Mammary epithelial cell (primary cell): ENCODE data around the gene SORCS1.

Experiments
- EZH2 ChIP-seq: IDR thresholded peaks from 2 replicates; pipeline ENCODE4 v1.6.1; 2012; ENCODE audit warnings: low read length, inconsistent platforms, borderline replicate concordance
- TF ChIP-seq, protein P1 (sequence below), 2 donors: IDR thresholded peaks in 1 of 2; conservative IDR thresholded peaks in 1 of 2; 2 replicates each; pipeline ENCODE4 v1.5.1; 2011 to 2012; ENCODE audit warnings: inconsistent platforms in 2 of 2, low read length in 2 of 2, mild to moderate bottlenecking in 2 of 2, control low read depth in 1 of 2, low read depth in 1 of 2; ENCODE audit not compliant: insufficient read depth in 1 of 2; ENCODE audit errors: extremely low read depth in 1 of 2

DNA sequence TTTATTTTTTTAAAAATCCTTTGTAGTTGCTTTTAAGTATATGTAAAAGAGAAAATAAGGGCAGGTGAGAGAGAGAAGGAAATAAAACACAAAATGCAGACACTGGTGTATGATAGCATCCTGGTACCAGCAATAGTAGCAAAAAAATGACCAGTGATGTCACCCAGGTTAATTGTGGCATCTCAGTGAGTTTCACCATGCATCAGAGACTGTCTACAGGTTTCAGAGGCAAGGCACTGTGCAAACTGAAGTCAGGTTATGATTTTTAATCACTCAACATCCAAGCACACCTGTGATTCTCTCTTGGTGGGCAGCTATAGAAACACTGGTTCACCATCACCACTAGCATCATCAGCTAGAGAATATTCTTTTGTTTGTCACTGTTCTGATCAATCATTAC, 509.3 kb downstream of the SORCS1 start:
- TF ChIP-seq, protein P1, sequence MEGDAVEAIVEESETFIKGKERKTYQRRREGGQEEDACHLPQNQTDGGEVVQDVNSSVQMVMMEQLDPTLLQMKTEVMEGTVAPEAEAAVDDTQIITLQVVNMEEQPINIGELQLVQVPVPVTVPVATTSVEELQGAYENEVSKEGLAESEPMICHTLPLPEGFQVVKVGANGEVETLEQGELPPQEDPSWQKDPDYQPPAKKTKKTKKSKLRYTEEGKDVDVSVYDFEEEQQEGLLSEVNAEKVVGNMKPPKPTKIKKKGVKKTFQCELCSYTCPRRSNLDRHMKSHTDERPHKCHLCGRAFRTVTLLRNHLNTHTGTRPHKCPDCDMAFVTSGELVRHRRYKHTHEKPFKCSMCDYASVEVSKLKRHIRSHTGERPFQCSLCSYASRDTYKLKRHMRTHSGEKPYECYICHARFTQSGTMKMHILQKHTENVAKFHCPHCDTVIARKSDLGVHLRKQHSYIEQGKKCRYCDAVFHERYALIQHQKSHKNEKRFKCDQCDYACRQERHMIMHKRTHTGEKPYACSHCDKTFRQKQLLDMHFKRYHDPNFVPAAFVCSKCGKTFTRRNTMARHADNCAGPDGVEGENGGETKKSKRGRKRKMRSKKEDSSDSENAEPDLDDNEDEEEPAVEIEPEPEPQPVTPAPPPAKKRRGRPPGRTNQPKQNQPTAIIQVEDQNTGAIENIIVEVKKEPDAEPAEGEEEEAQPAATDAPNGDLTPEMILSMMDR (conservative IDR thresholded peaks at IDR 0.05 in 1 of 2, IDR thresholded peaks at IDR 0.05 in 1 of 2; ENCODE audit: extremely low read depth in 1 of 2, insufficient read depth in 1 of 2, low read depth in 1 of 2, low read length in 2 of 2), result no peak
- no peak for TF ChIP-seq EZH2
